ENCODE measurements around the gene RETSAT.
"Not testable (repeated sequence)": the region's sequence is repeated elsewhere in the genome, so short reads cannot be mapped to it uniquely, and the experiment has no call there.

RETSAT gene

GRCh38 chr2:85325466-85325811, 28.9 kb downstream of the RETSAT start:
- DNase-seq (ENCODE audit: low read depth): no peak
- peak overlapping the region; percentile 60 for H3K4me3 ChIP-seq (ENCODE audit: low read depth, low read length)
- no peak for TF ChIP-seq CTCF (IDR thresholded peaks at IDR 0.05; ENCODE audit: insufficient read depth, low read depth, low read length, missing control alignments)

- peak overlapping the region; percentile 60 for H3K4me3 ChIP-seq (ENCODE audit: low read depth, low read length)
- TF ChIP-seq CTCF (IDR thresholded peaks at IDR 0.05; ENCODE audit: insufficient read depth, low read depth, low read length, missing control alignments): no peak
These were observed 29.5 kb downstream of the RETSAT start for GRCh38 chr2:85324639-85325465.

GRCh38 chr2:85323988-85324367, 30.4 kb downstream of the RETSAT start:
- not testable (repeated sequence) for DNase-seq (ENCODE audit: low read depth); H3K4me3 ChIP-seq (ENCODE audit: low read depth, low read length)

More at GRCh38 chr2:85324639-85325465, 29.5 kb downstream of the RETSAT start:
- no peak for DNase-seq (ENCODE audit: low read depth)

- no peak for TF ChIP-seq CTCF (IDR thresholded peaks at IDR 0.05; ENCODE audit: insufficient read depth, low read depth, low read length, missing control alignments)
- no peak overlapping the region for H3K4me3 ChIP-seq (ENCODE audit: low read depth, low read length)
- no peak for DNase-seq (ENCODE audit: low read depth)
These were observed 30.9 kb downstream of the RETSAT start for GRCh38 chr2:85323351-85323987.

- DNase-seq (ENCODE audit: low read depth): no peak
- TF ChIP-seq CTCF (IDR thresholded peaks at IDR 0.05; ENCODE audit: insufficient read depth, low read depth, low read length, missing control alignments): no peak
- H3K4me3 ChIP-seq (ENCODE audit: low read depth, low read length): no peak overlapping the region
These were observed 34.5 kb downstream of the RETSAT start for GRCh38 chr2:85319796-85320195.

- DNase-seq (ENCODE audit: low read depth): peak; percentile 58
- H3K4me3 ChIP-seq (ENCODE audit: low read depth, low read length): no peak overlapping the region
- TF ChIP-seq CTCF (IDR thresholded peaks at IDR 0.05; ENCODE audit: insufficient read depth, low read depth, low read length, missing control alignments): no peak
These were observed 35.9 kb downstream of the RETSAT start for GRCh38 chr2:85318222-85319074.

GRCh38 chr2:85315921-85316320, 38.4 kb downstream of the RETSAT start:
- not testable (repeated sequence) for DNase-seq (ENCODE audit: low read depth); H3K4me3 ChIP-seq (ENCODE audit: low read depth, low read length)

All from GM12865 (cell line).